H54 (cell line): ENCODE data around the gene CDH5.

ENCODE experiments used
- DNase-seq: peaks from one replicate; pipeline ENCODE4 v3.0.0; 2011; ENCODE audit warnings: low spot score, mixed read lengths; ENCODE audit not compliant: insufficient read length
- FAIRE-seq: peaks from 3 replicates; lab custom pipeline; 2011; peaks lifted over from hg19 to GRCh38; lab: Jason Lieb, UNC
- POLR2A ChIP-seq: IDR thresholded peaks from 2 replicates; pipeline ENCODE4 v1.6.1; 2011; ENCODE audit warnings: low read depth, mild to moderate bottlenecking, low read length

CDH5 gene

DNA sequence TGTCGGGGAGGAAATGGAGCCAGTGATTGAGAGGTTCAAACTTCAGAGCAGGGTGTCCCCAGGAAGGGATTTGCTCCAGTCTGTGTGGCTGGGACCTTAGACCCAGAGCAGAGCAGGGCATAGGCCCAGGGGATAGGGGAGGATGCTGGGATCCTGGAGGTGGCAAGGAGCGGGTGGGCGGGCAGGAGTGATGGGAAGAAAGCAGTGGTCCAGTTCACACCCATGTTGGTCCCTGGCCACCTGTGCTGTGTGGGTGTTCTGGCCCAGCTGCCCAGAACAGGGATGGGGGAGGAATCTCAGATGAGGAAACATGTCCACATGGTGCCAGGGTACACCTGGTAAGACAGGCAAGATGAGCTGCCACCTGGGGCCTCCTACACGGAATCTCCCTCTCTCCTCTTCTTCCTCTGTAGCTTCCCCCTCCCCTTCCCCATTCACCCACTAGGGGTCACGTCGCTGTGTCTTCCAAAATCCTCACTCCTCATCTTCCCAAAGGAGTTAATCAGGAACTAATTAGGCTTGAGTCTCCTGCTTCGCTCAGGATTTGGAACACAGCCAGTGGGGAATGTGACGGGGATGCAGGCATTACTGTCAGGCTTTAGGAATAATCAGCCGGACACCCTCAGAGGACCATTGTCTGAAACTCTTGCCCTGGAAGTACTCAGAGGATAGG, 62.9 kb downstream of the CDH5 start:
- DNase-seq = no peak
- no peak for TF ChIP-seq POLR2A
- no peak for FAIRE-seq

DNA sequence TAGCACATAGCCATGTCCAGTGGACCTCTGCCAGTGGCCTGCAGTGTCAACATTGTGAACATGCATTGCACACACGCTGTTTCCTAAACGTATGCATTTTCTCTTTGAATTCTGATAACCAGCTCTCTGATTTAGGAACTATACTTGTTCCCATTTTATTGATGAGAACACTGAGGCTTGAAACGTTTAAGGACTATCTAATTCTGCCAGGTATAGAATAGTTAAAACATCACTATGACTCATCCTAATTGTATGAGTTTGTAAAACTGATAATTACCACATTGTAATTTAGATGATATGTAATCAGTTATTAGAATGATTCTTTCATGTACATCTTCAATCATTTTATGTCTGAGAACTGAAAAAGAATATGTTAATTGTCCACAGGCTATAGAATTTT, 63.7 kb downstream of the CDH5 start:
- DNase-seq = no peak
- no peak for TF ChIP-seq POLR2A
- FAIRE-seq = no peak

DNA sequence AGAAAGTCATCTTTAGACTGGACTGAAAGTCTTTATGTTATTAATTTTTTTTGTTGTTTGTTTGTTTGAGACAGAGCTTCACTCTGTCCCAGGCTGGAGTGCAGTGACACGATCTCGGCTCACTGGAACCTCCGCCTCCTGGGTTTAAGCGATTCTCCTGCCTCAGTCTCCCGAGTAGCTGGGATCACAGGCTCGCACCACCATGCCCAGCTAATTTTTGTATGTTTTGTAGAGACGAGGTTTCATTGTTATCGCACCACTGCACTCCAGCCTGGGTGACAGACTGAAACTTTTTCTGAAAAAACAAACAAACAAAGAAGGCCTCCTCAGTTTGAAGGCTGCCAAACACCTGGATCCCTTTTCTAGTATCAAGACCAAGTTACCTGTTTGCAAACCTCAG, 65.3 kb downstream of the CDH5 start:
- FAIRE-seq (no peak), DNase-seq (no peak)

DNA sequence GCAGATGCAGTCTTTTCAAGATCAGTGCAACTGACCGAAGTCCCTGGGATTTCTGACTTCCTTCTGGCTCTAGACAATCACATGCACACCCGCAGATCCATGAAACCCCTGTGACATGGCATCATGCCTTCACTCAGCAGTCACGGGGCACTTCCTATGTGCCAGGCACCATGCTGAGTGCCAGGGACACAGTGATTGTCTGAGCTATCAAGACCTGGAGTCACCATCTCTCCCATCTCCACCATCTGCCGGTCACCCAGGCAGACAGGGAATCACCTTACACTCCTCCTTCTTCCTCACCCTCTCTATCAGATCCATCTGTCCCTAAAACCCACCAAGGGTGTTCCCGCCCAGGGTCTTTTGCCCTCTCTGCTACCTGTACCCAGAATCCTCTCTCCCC, 65.9 kb downstream of the CDH5 start:
- no peak for TF ChIP-seq POLR2A
- FAIRE-seq (no peak), DNase-seq (no peak)

More for the DNA sequence above, 65.3 kb downstream of the CDH5 start:
- no peak for TF ChIP-seq POLR2A

DNA sequence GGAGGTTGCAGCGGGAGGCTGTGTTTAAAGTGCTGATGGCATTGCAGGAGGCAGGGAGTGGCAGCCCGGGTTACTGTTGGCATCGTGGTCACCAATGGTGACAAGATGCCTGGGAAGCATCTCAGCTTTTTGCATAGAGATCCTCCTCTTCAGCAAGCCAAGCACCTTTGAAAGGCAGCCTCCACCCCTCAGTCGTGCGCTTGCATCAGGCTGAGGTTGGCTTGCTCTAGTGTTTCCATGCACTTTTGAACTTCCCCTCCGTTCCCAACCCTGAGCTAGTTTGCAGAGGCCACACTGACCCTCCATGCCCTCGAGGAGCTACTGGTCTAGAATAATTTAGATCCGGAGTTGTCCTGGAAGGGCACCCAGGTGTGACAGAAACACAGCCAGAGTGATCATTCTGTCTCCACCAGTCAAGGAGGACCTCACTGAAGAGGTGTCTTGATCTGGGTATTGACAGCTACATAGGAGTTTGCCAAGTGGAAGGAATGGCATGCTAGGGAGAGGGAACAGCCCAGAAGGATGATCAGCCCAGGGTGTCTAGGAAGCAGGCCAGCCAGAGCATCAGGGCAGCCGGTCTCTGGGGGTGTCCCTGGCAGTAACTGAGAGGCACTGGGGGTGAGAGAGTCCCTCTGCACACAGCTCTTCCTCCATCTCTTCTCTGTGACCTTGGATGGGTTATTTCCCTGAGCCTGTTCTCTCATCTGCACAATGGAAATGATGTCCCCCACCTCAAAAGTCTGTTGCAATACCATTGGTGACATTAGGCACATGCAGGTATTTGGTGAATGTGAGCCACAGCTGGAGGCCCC, 68.3 kb downstream of the CDH5 start:
- TF ChIP-seq POLR2A = no peak
- FAIRE-seq (no peak), DNase-seq (no peak)

DNA sequence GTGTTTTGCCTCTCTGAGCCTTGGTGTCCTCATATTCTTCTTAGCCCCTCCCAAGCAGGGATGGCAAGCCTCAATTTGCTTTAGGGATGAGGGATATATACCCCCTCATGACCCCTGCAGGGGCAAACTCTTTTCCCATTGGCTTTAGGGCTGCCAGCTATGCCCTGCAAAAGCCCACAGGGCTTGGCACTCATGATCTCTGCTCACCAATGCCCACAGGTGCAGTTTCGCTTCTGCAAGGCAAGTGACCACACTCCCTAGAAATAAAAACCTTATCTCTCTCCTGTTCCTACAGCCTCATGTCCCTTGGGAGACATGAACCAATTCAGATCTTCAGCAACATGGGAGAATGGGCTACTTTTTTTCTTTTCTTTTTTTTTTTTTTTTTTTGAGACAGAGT, 69.4 kb downstream of the CDH5 start:
- TF ChIP-seq POLR2A = no peak
- DNase-seq (no peak), FAIRE-seq (no peak)

DNA sequence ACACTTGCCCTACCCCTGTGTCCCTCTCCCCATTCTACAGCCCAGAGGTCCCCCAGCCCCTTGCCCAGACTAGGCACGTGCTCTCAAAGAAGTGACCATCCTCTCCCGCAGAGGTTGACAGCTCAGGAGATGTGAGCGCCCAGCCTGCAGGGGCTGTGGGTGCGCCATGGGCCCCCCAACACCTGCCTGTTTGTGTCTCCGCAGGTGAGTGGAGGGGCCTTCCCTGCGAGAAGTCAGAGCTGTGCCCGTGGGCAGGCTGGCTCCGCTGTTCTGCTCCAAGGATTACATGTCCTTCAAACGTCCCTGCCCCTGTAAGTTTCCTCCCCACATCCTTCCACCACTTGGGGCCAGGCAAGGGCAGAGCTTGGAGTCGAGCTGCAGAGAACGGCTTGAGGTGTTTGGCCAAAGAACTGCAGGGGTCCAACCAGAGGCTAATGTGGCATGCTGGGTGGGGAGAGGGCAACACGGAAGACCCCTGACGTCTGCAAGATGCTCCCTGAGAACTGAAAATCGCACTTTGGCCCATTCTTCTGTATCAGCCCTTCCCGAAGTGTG, 71.0 kb downstream of the CDH5 start:
- TF ChIP-seq POLR2A = no peak
- DNase-seq (no peak), FAIRE-seq (no peak)

DNA sequence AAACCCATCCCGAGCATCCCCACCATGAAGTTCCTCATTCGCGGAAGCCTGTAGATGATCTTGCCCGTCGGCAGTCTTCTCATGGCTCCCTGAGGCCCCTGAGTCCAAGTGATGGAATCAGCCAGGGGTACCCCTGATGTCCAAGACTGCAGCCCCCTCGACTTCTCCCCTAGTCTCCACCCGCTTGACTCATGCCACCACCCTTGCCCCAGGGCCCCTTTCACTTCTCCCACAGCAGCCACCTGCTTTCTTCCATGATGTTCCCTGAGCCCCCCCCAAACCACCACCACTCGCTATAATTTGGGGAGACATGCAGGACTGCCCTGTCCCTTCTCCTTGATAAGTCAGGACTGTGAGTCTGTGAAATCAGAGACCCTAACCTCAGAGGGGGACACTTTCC, 72.0 kb downstream of the CDH5 start:
- FAIRE-seq = no peak
- no peak for TF ChIP-seq POLR2A
- DNase-seq = no peak

DNA sequence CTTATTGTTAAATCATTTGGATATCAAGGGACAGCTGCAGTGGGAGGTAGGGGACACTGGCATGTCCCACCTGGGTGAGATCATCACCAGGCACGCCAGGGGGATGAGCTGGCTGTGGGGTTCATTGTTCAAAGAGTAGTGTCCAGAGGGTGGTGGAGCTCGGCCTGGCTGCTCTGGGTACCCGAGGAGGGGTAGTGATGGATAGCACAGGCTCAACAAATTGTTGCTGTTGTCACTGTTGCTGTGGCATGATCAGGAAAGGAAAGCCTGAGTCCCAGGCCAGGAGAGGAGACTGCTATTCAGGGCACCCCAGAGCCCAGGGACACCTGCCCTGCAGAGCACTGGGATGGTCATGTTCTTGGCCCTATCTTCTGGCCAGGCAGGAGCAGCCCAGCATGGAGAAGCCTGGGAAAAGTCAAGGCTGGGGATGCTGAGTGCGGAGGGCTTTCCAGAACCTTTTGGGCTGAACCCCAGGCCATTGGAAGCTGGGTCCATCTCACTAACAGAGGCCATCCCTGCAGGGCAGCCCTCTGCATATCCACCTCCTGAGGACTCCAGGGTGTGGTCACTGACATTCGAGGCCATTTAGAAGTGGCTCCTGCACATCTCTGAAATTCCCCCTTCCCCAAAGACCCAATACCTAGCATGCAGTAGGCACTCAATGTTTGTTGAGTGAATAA, 72.7 kb downstream of the CDH5 start:
- FAIRE-seq = no peak

DNA sequence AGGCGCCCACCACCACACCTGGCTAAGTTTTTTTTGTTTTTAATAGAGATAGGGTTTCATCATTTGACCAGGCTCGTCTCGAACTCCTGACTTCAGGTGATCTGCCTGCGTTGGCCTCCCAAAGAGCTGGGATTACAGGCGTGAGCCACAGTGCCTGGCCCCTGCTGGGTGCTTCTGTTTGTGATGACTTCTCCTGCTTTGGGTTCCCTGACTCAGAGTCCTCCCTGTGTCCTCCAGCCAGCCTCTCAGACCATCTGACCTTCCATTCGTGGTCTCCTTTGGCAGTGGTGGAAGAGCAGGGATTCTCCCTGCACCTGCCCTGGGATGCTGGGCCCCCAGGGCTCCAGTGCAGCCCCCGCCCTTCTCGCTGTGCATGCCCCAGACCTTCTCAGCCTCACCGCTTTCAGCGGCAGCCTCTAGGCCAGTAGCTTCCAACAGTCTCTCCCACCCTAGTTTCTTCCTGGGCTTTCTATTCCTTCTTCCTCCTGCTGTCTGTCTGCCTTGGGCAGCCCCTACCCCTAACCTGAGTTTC, 73.8 kb downstream of the CDH5 start:
- DNase-seq (no peak), FAIRE-seq (no peak)
- no peak for TF ChIP-seq POLR2A

More for the DNA sequence above, 72.7 kb downstream of the CDH5 start:
- no peak for DNase-seq
- no peak for TF ChIP-seq POLR2A

DNA sequence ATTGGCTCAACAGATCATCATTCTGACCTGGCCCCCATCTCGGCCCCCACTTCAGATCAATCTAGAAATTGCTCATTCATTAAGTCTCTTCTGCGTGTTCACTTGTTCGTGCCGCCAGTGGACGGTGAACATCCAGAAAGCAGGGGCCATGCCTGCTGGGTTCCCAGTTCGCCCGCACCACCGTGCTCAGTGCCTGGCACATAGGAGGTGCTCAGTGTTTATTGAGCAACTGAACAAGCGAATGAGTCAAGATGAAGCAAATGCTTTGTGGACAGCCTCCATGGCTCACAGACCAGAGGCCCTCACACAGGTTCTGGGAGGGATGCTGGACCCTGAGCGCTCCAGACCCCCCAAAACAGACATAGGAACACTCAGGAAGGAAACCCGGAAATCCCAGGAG, 74.5 kb downstream of the CDH5 start:
- no peak for TF ChIP-seq POLR2A
- FAIRE-seq (no peak), DNase-seq (no peak)

DNA sequence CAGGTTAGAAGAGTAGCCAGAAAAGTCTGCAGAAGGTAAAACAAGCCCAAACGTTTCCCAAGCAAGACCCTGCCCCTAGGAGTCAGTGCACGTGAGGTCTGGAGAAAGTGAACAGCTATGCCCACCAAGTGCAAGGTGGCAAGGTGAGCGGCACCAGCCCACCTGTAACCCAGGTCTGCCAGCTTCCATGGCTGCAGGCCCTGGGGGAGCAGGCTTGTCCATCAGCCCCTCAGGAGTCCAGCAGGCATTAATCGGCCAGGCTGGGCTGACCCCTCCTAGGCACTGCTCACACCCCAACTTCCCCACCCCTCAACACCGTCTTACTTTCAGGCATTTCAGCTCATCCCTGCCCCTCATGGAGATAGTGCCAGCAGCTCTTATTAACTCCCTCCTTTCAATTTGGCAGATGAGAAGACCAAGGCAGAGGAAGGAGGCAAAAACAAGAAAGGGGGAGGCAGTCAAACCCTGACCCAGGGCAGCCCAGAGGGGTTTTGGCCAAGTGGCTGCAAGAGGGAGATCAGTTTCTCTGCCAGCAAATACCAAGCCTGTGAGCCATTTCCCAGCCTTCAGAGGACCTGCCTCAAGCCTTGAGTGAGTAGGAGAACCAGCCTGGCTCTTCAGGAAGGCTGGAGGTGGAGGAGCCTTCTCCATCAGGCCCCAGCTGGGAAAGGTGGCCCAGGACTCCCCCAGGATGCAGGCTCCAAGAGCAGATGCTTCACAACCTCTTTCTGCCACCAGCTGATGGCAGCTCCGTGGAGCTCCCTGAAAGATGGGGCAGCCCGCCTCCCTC, 75.3 kb downstream of the CDH5 start:
- TF ChIP-seq POLR2A = no peak
- DNase-seq (no peak), FAIRE-seq (no peak)
